OCI-LY7 (cell line): ENCODE results near the gene TMEM63B.

ENCODE experiments used
- EZH2phosphoT487 ChIP-seq: fragments of 200-600 bp; sonication (generic); IDR thresholded peaks from 2 replicates; pipeline ENCODE4 v1.6.1; 2018; ENCODE audit warnings: low read depth, borderline replicate concordance, mild to moderate bottlenecking, mixed run types, antibody characterized with exemption, low read length, moderate library complexity, mixed read lengths
- TF ChIP-seq, protein P1 (sequence below): fragments of 200-600 bp; sonication (generic); conservative IDR thresholded peaks from 2 replicates; pipeline ENCODE4 v1.5.1; 2014; ENCODE audit warnings: mild to moderate bottlenecking, antibody characterized with exemption, low read length, moderate library complexity, mixed read lengths

DNA sequence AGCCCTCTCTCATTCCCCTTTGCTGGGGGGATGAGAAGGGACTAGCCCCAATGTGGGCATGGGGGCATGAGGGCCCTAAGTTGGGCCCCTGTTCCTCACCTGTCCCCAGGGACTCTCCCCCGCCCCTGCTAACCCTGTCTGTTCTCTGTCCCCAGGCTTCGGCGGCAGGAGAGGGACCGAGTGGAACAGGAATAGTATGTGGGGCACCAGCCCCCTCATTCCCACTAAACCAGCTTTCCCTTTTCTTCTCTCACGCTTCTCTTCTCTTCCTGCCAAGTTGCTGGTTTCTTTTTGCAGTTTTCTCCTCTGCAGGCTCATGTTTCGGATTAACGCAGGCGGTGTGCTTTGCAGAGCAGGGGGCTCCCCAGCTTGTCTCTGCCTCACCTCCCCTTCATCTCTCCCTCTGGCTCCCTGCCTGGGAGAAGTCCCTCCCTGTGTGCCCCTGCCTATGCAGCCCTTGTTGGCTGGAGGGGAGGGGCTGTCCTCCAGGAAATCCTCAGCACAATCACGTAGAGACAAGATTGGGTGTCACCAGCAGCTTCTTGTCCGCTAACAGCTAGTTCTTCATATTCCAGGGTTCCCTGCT, 7.9 kb downstream of the TMEM63B start:
- TF ChIP-seq, protein P1, sequence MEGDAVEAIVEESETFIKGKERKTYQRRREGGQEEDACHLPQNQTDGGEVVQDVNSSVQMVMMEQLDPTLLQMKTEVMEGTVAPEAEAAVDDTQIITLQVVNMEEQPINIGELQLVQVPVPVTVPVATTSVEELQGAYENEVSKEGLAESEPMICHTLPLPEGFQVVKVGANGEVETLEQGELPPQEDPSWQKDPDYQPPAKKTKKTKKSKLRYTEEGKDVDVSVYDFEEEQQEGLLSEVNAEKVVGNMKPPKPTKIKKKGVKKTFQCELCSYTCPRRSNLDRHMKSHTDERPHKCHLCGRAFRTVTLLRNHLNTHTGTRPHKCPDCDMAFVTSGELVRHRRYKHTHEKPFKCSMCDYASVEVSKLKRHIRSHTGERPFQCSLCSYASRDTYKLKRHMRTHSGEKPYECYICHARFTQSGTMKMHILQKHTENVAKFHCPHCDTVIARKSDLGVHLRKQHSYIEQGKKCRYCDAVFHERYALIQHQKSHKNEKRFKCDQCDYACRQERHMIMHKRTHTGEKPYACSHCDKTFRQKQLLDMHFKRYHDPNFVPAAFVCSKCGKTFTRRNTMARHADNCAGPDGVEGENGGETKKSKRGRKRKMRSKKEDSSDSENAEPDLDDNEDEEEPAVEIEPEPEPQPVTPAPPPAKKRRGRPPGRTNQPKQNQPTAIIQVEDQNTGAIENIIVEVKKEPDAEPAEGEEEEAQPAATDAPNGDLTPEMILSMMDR: no peak
- TF ChIP-seq EZH2phosphoT487: no peak
